Peyer's patch (tissue), 4 donors: ENCODE data around the gene UBE3A.

Experiments
- POLR2A ChIP-seq, 2 donors: fragments of 450-650 bp; IDR thresholded peaks; one replicate each; pipeline ENCODE4 v1.5.1; 2017; ENCODE audit warnings: antibody characterized with exemption in 2 of 2, mild to moderate bottlenecking in 2 of 2, moderate library complexity in 2 of 2
- TF ChIP-seq, protein P1 (sequence below), 6 experiments: fragments of 450-650 bp in 4 of 6; fragments of 200-600 bp in 2 of 6; sonication (generic) in 1 of 6; IDR thresholded peaks; one replicate each; pipeline ENCODE4 v1.5.1; 2017 to 2019; ENCODE audit warnings: antibody characterized with exemption in 6 of 6, mild to moderate bottlenecking in 3 of 6, moderate library complexity in 1 of 6

DNA sequence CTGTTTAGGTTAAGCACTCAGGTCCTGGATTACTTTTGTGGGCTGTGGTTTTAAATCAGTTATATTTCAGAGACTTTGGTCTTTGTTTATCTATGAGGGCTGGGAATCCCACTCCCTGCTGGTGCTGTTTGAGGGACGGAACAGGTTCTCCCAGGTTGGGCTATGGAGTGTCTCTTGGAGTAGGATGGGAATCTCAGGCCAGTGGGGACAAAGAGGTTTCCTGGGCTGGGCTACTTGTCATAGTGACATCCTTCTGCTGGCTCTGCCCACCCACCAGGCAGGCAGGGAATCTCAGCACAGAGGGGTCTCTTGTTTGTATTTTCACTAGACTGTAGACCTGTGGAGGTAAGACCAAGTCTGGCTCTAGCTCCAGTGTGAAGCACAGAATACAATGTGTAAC is 47.2 kb upstream of the UBE3A start:
- TF ChIP-seq POLR2A (IDR thresholded peaks at IDR 0.05), result no peak
- TF ChIP-seq, protein P1, sequence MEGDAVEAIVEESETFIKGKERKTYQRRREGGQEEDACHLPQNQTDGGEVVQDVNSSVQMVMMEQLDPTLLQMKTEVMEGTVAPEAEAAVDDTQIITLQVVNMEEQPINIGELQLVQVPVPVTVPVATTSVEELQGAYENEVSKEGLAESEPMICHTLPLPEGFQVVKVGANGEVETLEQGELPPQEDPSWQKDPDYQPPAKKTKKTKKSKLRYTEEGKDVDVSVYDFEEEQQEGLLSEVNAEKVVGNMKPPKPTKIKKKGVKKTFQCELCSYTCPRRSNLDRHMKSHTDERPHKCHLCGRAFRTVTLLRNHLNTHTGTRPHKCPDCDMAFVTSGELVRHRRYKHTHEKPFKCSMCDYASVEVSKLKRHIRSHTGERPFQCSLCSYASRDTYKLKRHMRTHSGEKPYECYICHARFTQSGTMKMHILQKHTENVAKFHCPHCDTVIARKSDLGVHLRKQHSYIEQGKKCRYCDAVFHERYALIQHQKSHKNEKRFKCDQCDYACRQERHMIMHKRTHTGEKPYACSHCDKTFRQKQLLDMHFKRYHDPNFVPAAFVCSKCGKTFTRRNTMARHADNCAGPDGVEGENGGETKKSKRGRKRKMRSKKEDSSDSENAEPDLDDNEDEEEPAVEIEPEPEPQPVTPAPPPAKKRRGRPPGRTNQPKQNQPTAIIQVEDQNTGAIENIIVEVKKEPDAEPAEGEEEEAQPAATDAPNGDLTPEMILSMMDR (IDR thresholded peaks at IDR 0.05), result no peak
